ENCODE results near the gene SPTY2D1. TPM values are rescaled to one million over a fixed set of nuclear protein-coding genes. Genes with fewer than 3 reads are reported as not detected.

Gene SPTY2D1
- total and polyA plus RNA-seq, 2 experiments from 2014 or later, result 5.9 to 14.1 TPM

GRCh38 chr11:18632841-18633240 is 1.3 kb downstream of the SPTY2D1 start:
- Histone ChIP-seq H2AFZ (no peak overlapping the region), H3F3A (replicated peaks; ENCODE audit: low read depth) (no peaks in the 10 kb centered on the region), H3K27me3 (ENCODE audit: insufficient read depth) (no peaks in the 10 kb centered on the region), H3K36me3 (ENCODE audit: insufficient read depth) (no peaks in the 10 kb centered on the region), H3K4me3 (peak overlapping the region; percentile 96), H3K4me2 (peak overlapping the region; percentile 98), H3K4me1 (ENCODE audit: insufficient read depth) (peaks cover 13% of the 10 kb centered on the region), H3K79me2 (replicated peaks; ENCODE audit: insufficient read depth) (peaks cover 62% of the 10 kb centered on the region), H3K9me2 (ENCODE audit: insufficient read depth) (no peaks in the 10 kb centered on the region), H3K27ac (ENCODE audit: low read depth) (no peak overlapping the region), H4K20me1 (replicated peaks; ENCODE audit: insufficient read depth) (peaks cover 11% of the 10 kb centered on the region; the same call in 1 of the 2 replicates)
- Mint-ChIP-seq H3K4me3 (peak overlapping the region; percentile 99), H3K9me3 (peaks cover 2% of the 10 kb centered on the region; the same call in 1 of the 3 replicates), H3K4me1 (peaks cover 9% of the 10 kb centered on the region; the same call in 2 of the 3 replicates), H3K27me3 (ENCODE audit: insufficient read depth, low read depth, poor library complexity) (peaks cover 8% of the 10 kb centered on the region), H3K36me3 (ENCODE audit: low read depth) (no peaks in the 10 kb centered on the region), H3K27ac (no peak overlapping the region)
- ATAC-seq (no peak), DNase-seq (ENCODE audit: low spot score) (no peak)
- TF ChIP-seq STAT1 (IDR thresholded peaks at IDR 0.05; ENCODE audit: unreplicated experiment) (no peak), ETS1 (IDR thresholded peaks at IDR 0.05) (no peak), ZNF462 (CRISPR knock-in tag; IDR thresholded peaks at IDR 0.05) (no peak), NANOG (IDR thresholded peaks at IDR 0.05; ENCODE audit: borderline replicate concordance) (no peak), POLR2AphosphoS5 (IDR thresholded peaks at IDR 0.05; ENCODE audit: low read depth) (no peak)

GRCh38 chr11:18624161-18624560 is 10.0 kb downstream of the SPTY2D1 start:
- Histone ChIP-seq H3F3A (replicated peaks; ENCODE audit: low read depth) (no peaks in the 10 kb centered on the region), H3K4me2 (no peak overlapping the region), H3K9me2 (ENCODE audit: insufficient read depth) (peaks cover 5% of the 10 kb centered on the region; the same call in 1 of the 2 replicates), H3K4me1 (ENCODE audit: insufficient read depth) (no peaks in the 10 kb centered on the region; the same call in 1 of the 2 replicates), H2AFZ (no peak overlapping the region), H3K27ac (ENCODE audit: low read depth) (no peak overlapping the region), H3K79me2 (replicated peaks; ENCODE audit: insufficient read depth) (peaks cover 100% of the 10 kb centered on the region), H3K27me3 (ENCODE audit: insufficient read depth) (no peaks in the 10 kb centered on the region), H4K20me1 (replicated peaks; ENCODE audit: insufficient read depth) (peaks cover 20% of the 10 kb centered on the region), H3K36me3 (ENCODE audit: insufficient read depth) (no peaks in the 10 kb centered on the region), H3K4me3 (no peak overlapping the region)
- H3K27ac Mint-ChIP-seq, result no peak overlapping the region
- peaks cover 3% of the 10 kb centered on the region; the same call in 1 of the 3 replicates for H3K36me3 Mint-ChIP-seq (ENCODE audit: low read depth)
- H3K4me1 Mint-ChIP-seq, result no peaks in the 10 kb centered on the region
- 0 out of 3 replicates have a peak, but pooled peaks cover 3% of the 10 kb centered on the region for H3K9me3 Mint-ChIP-seq
- ATAC-seq (no peak), DNase-seq (ENCODE audit: low spot score) (no peak)
- H3K4me3 Mint-ChIP-seq, result no peak overlapping the region
- no peaks in the 10 kb centered on the region for H3K27me3 Mint-ChIP-seq (ENCODE audit: insufficient read depth, low read depth, poor library complexity)
- TF ChIP-seq POLR2AphosphoS5 (IDR thresholded peaks at IDR 0.05; ENCODE audit: low read depth), result no peak
- no peak for TF ChIP-seq EZH2phosphoT487 (IDR thresholded peaks at IDR 0.05; ENCODE audit: unreplicated experiment)
- TF ChIP-seq EZH2 (IDR thresholded peaks at IDR 0.05; ENCODE audit: low read depth, unreplicated experiment), result no peak
- no peak for TF ChIP-seq CREB1 (CRISPR knock-in tag; IDR thresholded peaks at IDR 0.05; ENCODE audit: low read depth)
- no peak for TF ChIP-seq CTCF (conservative IDR thresholded peaks at IDR 0.05; ENCODE audit: low read depth in 2 of 2)
- no peak for TF ChIP-seq STAT1 (IDR thresholded peaks at IDR 0.05; ENCODE audit: unreplicated experiment)
- TF ChIP-seq ZNF114 (CRISPR knock-in tag; IDR thresholded peaks at IDR 0.05), result no peak
- TF ChIP-seq ETS1 (IDR thresholded peaks at IDR 0.05), result no peak

Measured in GM23338 (cell line).